Testis (tissue), 2 donors: ENCODE data around the gene TMIGD1.

Source experiments
- CTCF ChIP-seq, 3 experiments: fragments of 450-650 bp in 2 of 3; fragments of 200-600 bp in 1 of 3; sonication (generic) in 1 of 3; IDR thresholded peaks; one replicate each; pipeline ENCODE4 v1.5.1; 2016 to 2019; ENCODE audit warnings: antibody characterized with exemption in 3 of 3, mild to moderate bottlenecking in 2 of 3, moderate library complexity in 1 of 3
- POLR2A ChIP-seq: fragments of 450-650 bp; IDR thresholded peaks from one replicate; pipeline ENCODE4 v1.6.1; 2017; ENCODE audit warnings: antibody characterized with exemption, mild to moderate bottlenecking, moderate library complexity

DNA sequence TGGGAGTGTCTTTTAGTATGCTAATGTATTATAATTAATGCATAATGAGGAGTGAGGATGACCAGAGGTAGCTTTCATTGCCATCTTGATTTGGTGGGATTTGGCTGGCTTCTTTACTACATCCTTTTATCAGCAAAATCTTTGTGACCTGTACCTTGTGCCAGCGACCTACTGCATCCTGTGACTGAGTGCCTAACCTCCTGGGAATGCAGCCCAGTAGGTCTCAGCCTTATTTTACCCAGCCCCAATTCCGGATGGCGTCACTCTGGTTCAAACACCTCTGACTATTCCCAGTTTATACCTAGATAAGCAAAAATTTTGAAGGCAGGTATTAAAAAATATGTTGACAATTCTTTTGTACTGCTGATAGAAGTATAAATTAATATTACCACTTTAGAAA lies 31.6 kb downstream of the TMIGD1 start:
- TF ChIP-seq CTCF (IDR thresholded peaks at IDR 0.05) (no peak), POLR2A (no peak)
